Activated CD8-positive, alpha-beta memory T cell treated with anti-CD3 and anti-CD28 coated beads for 48 hours (primary cell): ENCODE measurements around the gene HSFX1.

ENCODE experiments used
- DNase-seq, 3 experiments: peaks; one replicate each; pipeline ENCODE4 v3.0.0-alpha.2; 2020; ENCODE audit warnings: low read depth in 2 of 3, low spot score in 2 of 3

HSFX1 gene

DNA sequence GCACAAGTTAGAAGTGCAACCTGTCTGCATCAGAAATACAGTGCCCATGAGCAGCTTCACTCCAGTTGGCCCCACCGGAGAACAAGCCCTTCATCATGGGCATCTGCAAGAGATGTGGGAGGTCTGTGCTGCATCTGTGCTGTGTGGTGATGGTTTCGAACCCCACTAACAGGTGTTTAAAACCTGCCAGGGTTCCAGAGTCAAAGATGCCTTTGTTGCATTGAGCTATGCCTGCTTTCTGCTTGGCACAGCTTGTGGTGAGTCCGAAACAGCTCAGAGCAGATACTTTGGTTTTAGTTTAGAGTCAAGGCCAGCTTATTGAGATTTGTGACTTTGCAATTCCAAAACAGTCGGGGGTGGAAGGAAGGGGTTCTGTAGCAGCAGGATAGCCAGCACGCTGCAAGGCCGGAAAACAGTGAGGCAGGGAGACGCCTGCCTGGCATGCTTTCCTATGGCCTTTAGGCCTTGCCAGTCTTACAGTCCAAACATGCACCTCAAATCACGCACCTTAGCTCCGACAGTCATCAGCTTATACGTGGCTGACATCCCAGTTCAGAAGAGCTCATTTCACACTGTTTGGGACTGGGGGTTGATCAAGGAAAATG lies 29.7 kb downstream of the HSFX1 start:
- no peak for DNase-seq

- no peak for DNase-seq
These were observed 30.2 kb downstream of the HSFX1 start for GRCh38 chrX:149804102-149804501.

DNA sequence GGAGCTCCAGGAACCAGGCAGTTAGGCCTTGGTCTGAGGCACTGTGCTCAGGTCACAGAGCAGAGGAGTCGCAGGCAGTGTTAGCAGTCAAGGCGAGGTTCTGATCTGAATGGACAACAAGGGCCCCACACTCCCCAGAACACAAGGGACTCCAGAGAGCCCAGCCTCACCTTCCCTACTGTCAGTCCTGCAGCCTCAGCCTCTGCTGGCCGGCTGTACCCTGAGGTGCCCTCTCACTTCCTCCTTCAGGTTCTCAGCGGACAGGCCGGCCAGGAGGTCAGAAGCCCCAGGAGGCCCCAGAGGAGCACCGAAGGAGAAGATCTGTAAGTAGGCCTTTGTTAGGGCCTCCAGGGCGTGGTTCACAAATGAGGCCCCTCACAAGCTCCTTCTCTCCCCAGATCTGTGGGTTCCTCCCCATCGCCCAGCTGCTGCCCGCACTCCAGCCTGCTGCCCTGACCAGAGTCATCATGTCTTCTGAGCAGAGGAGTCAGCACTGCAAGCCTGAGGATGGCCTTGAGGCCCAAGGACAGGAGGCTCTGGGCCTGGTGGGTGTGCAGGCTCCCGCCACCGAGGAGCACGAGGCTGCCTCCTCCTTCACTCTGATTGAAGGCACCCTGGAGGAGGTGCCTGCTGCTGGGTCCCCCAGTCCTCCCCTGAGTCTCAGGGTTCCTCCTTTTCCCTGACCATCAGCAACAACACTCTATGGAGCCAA lies 34.0 kb downstream of the HSFX1 start:
- DNase-seq, result no peak

DNA sequence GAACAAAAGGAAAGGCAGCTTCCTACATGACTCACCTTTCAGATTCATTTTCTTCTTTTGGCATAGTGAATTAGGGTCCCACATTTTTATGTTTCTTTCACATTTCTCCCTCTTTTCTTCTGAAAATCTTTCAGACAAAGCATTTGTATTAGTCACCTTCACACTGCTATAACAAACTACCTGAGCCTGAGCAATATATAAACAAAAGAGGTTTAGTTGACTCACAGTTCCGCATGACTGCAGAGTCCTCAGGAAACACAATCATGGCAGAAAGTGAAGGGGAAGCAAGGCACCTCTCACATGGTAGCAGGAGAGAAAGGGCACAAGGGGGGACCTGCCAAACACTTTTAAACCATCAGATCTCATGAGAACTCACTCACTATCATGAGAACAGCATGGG lies 44.8 kb downstream of the HSFX1 start:
- no peak for DNase-seq

DNA sequence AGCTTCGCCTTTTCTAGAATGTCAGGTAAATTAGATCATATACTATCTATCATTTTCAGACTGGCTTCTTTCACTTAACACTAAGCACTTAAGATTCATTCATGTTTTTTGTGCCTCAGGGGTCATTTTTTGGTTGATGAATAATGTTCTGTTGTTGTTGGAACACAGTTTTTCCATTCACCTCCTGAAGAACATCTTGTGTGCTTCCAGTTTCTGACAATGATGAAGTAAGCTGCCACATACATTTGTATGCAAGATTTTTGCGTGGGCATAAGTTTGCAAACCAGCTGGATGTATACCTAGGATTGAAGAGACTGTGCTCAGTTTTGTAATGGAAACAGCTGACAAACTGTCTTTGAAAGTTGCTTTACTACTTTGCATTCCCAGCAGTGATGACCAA lies 45.5 kb downstream of the HSFX1 start:
- DNase-seq, result no peak

GRCh38 chrX:149825424-149825823 lies 51.6 kb downstream of the HSFX1 start:
- no peak for DNase-seq
